ENCODE measurements around the gene RBM33.

Gene RBM33

GRCh38 chr7:155752756-155753445, 108.4 kb downstream of the RBM33 start:
- DNase-seq: no peak

GRCh38 chr7:155753446-155753965, 109.0 kb downstream of the RBM33 start:
- DNase-seq: no peak

- no peak for DNase-seq
These were observed 109.7 kb downstream of the RBM33 start for GRCh38 chr7:155754165-155754564.

- DNase-seq: no peak
These were observed 110.6 kb downstream of the RBM33 start for GRCh38 chr7:155755026-155755425.

- no peak for DNase-seq
These were observed 111.9 kb downstream of the RBM33 start for GRCh38 chr7:155756322-155756721.

GRCh38 chr7:155758348-155758747, 113.9 kb downstream of the RBM33 start:
- DNase-seq: no peak

- no peak for DNase-seq
These were observed 115.4 kb downstream of the RBM33 start for GRCh38 chr7:155759740-155760430.

GRCh38 chr7:155761162-155761561, 116.7 kb downstream of the RBM33 start:
- DNase-seq: no peak

GRCh38 chr7:155762036-155762435, 117.6 kb downstream of the RBM33 start:
- no peak for DNase-seq

- no peak for DNase-seq
These were observed 118.2 kb downstream of the RBM33 start for GRCh38 chr7:155762655-155763054.

GRCh38 chr7:155763122-155763521, 118.7 kb downstream of the RBM33 start:
- DNase-seq: no peak

- no peak for DNase-seq
These were observed 119.4 kb downstream of the RBM33 start for GRCh38 chr7:155763691-155764437.

- no peak for DNase-seq
These were observed 120.0 kb downstream of the RBM33 start for GRCh38 chr7:155764438-155764793.

- DNase-seq: no peak
These were observed 121.0 kb downstream of the RBM33 start for GRCh38 chr7:155765458-155765857.

GRCh38 chr7:155766386-155766785, 121.9 kb downstream of the RBM33 start:
- DNase-seq: no peak

GRCh38 chr7:155766966-155767916, 122.8 kb downstream of the RBM33 start:
- DNase-seq: no peak

- DNase-seq: no peak
These were observed 125.2 kb downstream of the RBM33 start for GRCh38 chr7:155769701-155770100.

GRCh38 chr7:155770241-155770640, 125.8 kb downstream of the RBM33 start:
- no peak for DNase-seq

- DNase-seq: no peak
These were observed 129.1 kb downstream of the RBM33 start for GRCh38 chr7:155773531-155773930.

GRCh38 chr7:155774947-155775346, 130.5 kb downstream of the RBM33 start:
- no peak for DNase-seq

GRCh38 chr7:155775691-155776090, 131.2 kb downstream of the RBM33 start:
- DNase-seq: no peak

GRCh38 chr7:155776606-155777005, 132.1 kb downstream of the RBM33 start:
- DNase-seq: no peak

GRCh38 chr7:155778349-155778748, 133.9 kb downstream of the RBM33 start:
- no peak for DNase-seq

All from NCI-H2081 treated with DMSO at 0.1 percent for 48 hours (cell line).